WTC11 (cell line): ENCODE results near the gene ARHGAP21. TPM values are rescaled to one million over a fixed set of nuclear protein-coding genes. Genes with fewer than 3 reads are reported as not detected.
A peak's percentile ranks its signal among the peaks of the same experiment; 100 is the strongest.

Experiments used
- ATAC-seq: fragments of 200-7000 bp; cut with Tn5 transposase; 2 replicates; pipeline ENCODE4 v1.10.0; 2021; ENCODE audit warnings: mild to moderate bottlenecking, moderate library complexity
- CTCF ChIA-PET: fragments of 300-600 bp; sonication (Branson Sonifier 250); formaldehyde crosslinking; loops from one replicate; lab custom pipeline; 2021; ENCODE audit warnings: antibody characterized with exemption; lab: Charles Lee
- POLR2A ChIA-PET: fragments of 350-600 bp; sonication (Branson Sonifier 250); formaldehyde crosslinking; loops from one replicate; lab custom pipeline; 2021; ENCODE audit warnings: antibody characterized with exemption; lab: Charles Lee
- DNase-seq: peaks from one replicate; pipeline ENCODE4 v3.0.0; 2021; ENCODE audit warnings: low spot score
- H3K27ac Mint-ChIP-seq: 2 replicates; pipeline ENCODE4 v1.8.0; 2021; ENCODE audit warnings: mixed read lengths
- H3K27me3 Mint-ChIP-seq: 2 replicates; pipeline ENCODE4 v1.8.0; 2021; ENCODE audit warnings: low read depth, mild to moderate bottlenecking, moderate library complexity, mixed read lengths
- H3K36me3 Mint-ChIP-seq: 2 replicates; pipeline ENCODE4 v1.8.0; 2021; ENCODE audit warnings: mixed read lengths
- H3K4me1 Mint-ChIP-seq: 2 replicates; pipeline ENCODE4 v1.8.0; 2022; ENCODE audit warnings: mixed read lengths
- H3K4me3 Mint-ChIP-seq: 2 replicates; pipeline ENCODE4 v1.8.0; 2021; ENCODE audit warnings: mild to moderate bottlenecking, moderate library complexity, mixed read lengths
- H3K9me3 Mint-ChIP-seq: 2 replicates; pipeline ENCODE4 v1.8.0; 2021; ENCODE audit warnings: mixed read lengths
- ATF1 ChIP-seq: sonication (generic); formaldehyde crosslinking; IDR thresholded peaks from 2 replicates; pipeline ENCODE4 v1.8.1; 2023; ENCODE audit warnings: mild to moderate bottlenecking, moderate library complexity, missing genetic modification reagents
- CBFB ChIP-seq: sonication (generic); formaldehyde crosslinking; IDR thresholded peaks from 2 replicates; pipeline ENCODE4 v1.8.1; 2022; ENCODE audit warnings: mild to moderate bottlenecking, low read depth, missing genetic modification reagents
- CREM ChIP-seq: sonication (generic); formaldehyde crosslinking; IDR thresholded peaks from 2 replicates; pipeline ENCODE4 v1.8.1; 2022; ENCODE audit warnings: mild to moderate bottlenecking, missing genetic modification reagents, moderate library complexity
- ELF4 ChIP-seq: sonication (generic); formaldehyde crosslinking; IDR thresholded peaks from 2 replicates; pipeline ENCODE4 v1.8.1; 2022; ENCODE audit warnings: low read depth, mild to moderate bottlenecking, moderate library complexity, missing genetic modification reagents
- FOXP1 ChIP-seq: sonication (generic); formaldehyde crosslinking; IDR thresholded peaks from 2 replicates; pipeline ENCODE4 v1.8.0; 2022; ENCODE audit warnings: missing genetic modification reagents, mild to moderate bottlenecking, moderate library complexity, borderline replicate concordance
- JAZF1 ChIP-seq: fragments of 250-450 bp; sonication (Bioruptor Pico); IDR thresholded peaks from 2 replicates; pipeline ENCODE4 v1.9.0; 2021; ENCODE audit warnings: moderate library complexity, mild to moderate bottlenecking, inconsistent platforms
- NFYB ChIP-seq: sonication (generic); formaldehyde crosslinking; conservative IDR thresholded peaks from 2 replicates; pipeline ENCODE4 v1.8.0; 2022; ENCODE audit warnings: low read depth, missing genetic modification reagents
- SMAD4 ChIP-seq: sonication (generic); formaldehyde crosslinking; IDR thresholded peaks from 2 replicates; pipeline ENCODE4 v1.8.0; 2022; ENCODE audit warnings: mild to moderate bottlenecking, missing genetic modification reagents
- SOX15 ChIP-seq: fragments of 250-450 bp; sonication (Bioruptor Pico); IDR thresholded peaks from 2 replicates; pipeline ENCODE4 v1.9.0; 2021; ENCODE audit warnings: mild to moderate bottlenecking
- SP1 ChIP-seq: sonication (generic); formaldehyde crosslinking; conservative IDR thresholded peaks from 2 replicates; pipeline ENCODE4 v1.8.1; 2022; ENCODE audit warnings: missing genetic modification reagents
- ZNF232 ChIP-seq: sonication (generic); formaldehyde crosslinking; IDR thresholded peaks from 2 replicates; pipeline ENCODE4 v1.8.0; 2022; ENCODE audit warnings: mild to moderate bottlenecking, missing genetic modification reagents
- ZNF263 ChIP-seq: sonication (generic); formaldehyde crosslinking; IDR thresholded peaks from 2 replicates; pipeline ENCODE4 v1.8.1; 2022; ENCODE audit warnings: low read depth, mild to moderate bottlenecking, moderate library complexity, missing genetic modification reagents
- ZNF416 ChIP-seq: fragments of 250-450 bp; sonication (Bioruptor Pico); IDR thresholded peaks from 2 replicates; pipeline ENCODE4 v1.9.0; 2021; ENCODE audit warnings: mild to moderate bottlenecking, inconsistent platforms
- ZNF423 ChIP-seq: fragments of 250-450 bp; sonication (Bioruptor Pico); IDR thresholded peaks from 2 replicates; pipeline ENCODE4 v2.1.2; 2022; ENCODE audit warnings: mild to moderate bottlenecking, moderate library complexity
- total RNA-seq: library from RNA; stranded (reverse); gene quantifications from 3 replicates; pipeline ENCODE4 v1.2.3, GENCODE V29; 2021
- TF ChIP-seq, protein P1 (sequence below): fragments of 250-450 bp; sonication (Bioruptor Pico); IDR thresholded peaks from 2 replicates; pipeline ENCODE4 v1.8.0; 2021; ENCODE audit warnings: mild to moderate bottlenecking
- TF ChIP-seq, protein P2 (sequence below): fragments of 250-450 bp; sonication (Bioruptor Pico); conservative IDR thresholded peaks from 2 replicates; pipeline ENCODE4 v1.9.0; 2021; ENCODE audit warnings: mild to moderate bottlenecking
- TF ChIP-seq, protein P3 (sequence below): sonication (generic); formaldehyde crosslinking; IDR thresholded peaks from 2 replicates; pipeline ENCODE4 v1.8.0; 2023; ENCODE audit warnings: missing genetic modification reagents, mild to moderate bottlenecking, borderline replicate concordance
- TF ChIP-seq, protein P4 (sequence below): sonication (generic); formaldehyde crosslinking; IDR thresholded peaks from 2 replicates; pipeline ENCODE4 v1.8.0; 2022; ENCODE audit warnings: mild to moderate bottlenecking, missing genetic modification reagents
- TF ChIP-seq, protein P5 (sequence below): sonication (generic); formaldehyde crosslinking; conservative IDR thresholded peaks from 2 replicates; pipeline ENCODE4 v1.8.1; 2023; ENCODE audit warnings: mild to moderate bottlenecking, low read depth, missing genetic modification reagents, moderate library complexity
- TF ChIP-seq, protein P6 (sequence below): fragments of 250-450 bp; sonication (Bioruptor Pico); IDR thresholded peaks from 2 replicates; pipeline ENCODE4 v2.1.2; 2022; ENCODE audit warnings: mild to moderate bottlenecking, moderate library complexity

Gene ARHGAP21
- total RNA-seq, 1 experiment from 2014 or later = 33.8 TPM

DNA sequence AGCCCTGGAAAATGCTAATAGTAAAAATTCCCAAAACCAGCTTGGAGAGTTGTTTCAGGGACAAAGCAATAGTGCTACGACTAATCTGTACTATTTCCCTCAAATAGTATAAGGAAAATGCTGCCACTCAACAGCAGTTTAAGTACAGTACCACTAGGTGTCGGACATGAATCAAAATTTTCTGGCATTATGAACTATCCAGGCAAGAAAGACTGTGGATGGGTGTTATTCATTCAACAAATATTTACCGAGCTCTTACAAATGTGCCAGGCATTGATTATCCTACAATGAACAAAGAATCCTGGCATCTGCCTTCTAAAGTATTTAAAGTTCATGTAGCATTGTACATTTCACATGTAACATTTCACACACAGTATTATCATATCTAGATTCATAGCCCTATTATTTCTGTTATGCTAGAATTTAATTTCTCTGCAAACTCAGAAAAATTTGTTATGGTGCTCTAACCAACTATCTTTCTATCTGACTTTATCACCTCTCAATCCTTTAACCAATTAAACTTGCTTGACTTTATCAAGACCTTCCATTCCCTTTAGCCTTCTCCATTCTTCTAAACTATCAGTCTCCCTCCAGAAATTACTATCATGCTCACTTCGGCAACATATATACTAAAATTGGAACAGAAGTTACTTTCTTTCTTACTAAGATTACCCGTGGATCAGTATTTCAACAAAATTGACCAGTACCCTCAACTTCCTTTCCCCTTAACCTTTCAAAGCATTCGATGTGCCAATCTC is 80.6 kb downstream of the ARHGAP21 start:
- H3K9me3 Mint-ChIP-seq = no peaks in the 10 kb centered on the region
- ChIA-PET POLR2A (no interaction called here), CTCF (interaction anchor here (0.6 to 1.2 kb wide), 2 partner anchors 286 to 309 kb away, joined by 3 to 5 read pairs; no protein-coding TSS in a partner anchor)
- H3K4me3 Mint-ChIP-seq = no peak overlapping the region
- H3K27ac Mint-ChIP-seq = no peak overlapping the region
- DNase-seq (no peak), ATAC-seq (peak; percentile 73)
- H3K36me3 Mint-ChIP-seq = no peaks in the 10 kb centered on the region
- H3K4me1 Mint-ChIP-seq = peaks cover 8% of the 10 kb centered on the region
- no peaks in the 10 kb centered on the region for H3K27me3 Mint-ChIP-seq
- TF ChIP-seq, protein P1, sequence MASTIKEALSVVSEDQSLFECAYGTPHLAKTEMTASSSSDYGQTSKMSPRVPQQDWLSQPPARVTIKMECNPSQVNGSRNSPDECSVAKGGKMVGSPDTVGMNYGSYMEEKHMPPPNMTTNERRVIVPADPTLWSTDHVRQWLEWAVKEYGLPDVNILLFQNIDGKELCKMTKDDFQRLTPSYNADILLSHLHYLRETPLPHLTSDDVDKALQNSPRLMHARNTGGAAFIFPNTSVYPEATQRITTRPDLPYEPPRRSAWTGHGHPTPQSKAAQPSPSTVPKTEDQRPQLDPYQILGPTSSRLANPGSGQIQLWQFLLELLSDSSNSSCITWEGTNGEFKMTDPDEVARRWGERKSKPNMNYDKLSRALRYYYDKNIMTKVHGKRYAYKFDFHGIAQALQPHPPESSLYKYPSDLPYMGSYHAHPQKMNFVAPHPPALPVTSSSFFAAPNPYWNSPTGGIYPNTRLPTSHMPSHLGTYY (CRISPR knock-in tag) = no peak
- TF ChIP-seq, protein P2, sequence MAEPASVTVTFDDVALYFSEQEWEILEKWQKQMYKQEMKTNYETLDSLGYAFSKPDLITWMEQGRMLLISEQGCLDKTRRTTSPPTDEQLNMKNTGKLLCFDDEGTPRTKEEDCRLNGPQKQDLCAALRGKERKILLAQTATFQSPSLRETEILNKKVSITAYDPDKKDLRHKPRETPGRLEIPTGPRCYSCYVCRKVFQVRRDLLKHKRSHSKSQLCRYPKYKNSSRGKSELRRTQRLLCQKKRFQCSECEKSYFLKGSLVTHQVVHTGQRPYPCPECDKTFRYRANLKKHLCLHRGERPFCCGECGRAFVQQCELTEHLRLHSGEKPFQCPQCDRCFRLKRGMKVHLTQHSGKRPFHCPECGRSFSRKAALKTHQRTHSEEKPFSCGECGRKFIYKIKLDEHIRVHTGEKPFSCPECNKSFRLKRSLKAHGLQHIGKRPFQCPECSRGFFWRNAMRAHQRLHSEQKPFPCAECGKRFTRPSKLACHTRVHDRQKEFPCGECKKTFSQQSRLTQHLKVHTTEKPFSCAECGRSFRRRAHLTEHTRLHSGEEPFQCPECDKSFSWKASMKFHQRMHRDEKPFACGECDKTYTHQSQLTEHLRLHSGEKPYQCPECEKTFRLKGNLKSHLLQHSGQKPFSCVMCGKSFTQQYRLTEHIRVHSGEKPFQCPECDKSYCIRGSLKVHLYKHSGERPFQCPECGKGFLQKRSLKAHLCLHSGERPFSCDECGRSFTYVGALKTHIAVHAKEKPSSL (CRISPR knock-in tag) = no peak
- no peak for TF ChIP-seq SP1 (CRISPR knock-in tag)
- no peak for TF ChIP-seq ATF1 (CRISPR knock-in tag)
- TF ChIP-seq, protein P3, sequence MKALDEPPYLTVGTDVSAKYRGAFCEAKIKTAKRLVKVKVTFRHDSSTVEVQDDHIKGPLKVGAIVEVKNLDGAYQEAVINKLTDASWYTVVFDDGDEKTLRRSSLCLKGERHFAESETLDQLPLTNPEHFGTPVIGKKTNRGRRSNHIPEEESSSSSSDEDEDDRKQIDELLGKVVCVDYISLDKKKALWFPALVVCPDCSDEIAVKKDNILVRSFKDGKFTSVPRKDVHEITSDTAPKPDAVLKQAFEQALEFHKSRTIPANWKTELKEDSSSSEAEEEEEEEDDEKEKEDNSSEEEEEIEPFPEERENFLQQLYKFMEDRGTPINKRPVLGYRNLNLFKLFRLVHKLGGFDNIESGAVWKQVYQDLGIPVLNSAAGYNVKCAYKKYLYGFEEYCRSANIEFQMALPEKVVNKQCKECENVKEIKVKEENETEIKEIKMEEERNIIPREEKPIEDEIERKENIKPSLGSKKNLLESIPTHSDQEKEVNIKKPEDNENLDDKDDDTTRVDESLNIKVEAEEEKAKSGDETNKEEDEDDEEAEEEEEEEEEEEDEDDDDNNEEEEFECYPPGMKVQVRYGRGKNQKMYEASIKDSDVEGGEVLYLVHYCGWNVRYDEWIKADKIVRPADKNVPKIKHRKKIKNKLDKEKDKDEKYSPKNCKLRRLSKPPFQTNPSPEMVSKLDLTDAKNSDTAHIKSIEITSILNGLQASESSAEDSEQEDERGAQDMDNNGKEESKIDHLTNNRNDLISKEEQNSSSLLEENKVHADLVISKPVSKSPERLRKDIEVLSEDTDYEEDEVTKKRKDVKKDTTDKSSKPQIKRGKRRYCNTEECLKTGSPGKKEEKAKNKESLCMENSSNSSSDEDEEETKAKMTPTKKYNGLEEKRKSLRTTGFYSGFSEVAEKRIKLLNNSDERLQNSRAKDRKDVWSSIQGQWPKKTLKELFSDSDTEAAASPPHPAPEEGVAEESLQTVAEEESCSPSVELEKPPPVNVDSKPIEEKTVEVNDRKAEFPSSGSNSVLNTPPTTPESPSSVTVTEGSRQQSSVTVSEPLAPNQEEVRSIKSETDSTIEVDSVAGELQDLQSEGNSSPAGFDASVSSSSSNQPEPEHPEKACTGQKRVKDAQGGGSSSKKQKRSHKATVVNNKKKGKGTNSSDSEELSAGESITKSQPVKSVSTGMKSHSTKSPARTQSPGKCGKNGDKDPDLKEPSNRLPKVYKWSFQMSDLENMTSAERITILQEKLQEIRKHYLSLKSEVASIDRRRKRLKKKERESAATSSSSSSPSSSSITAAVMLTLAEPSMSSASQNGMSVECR (CRISPR knock-in tag) = no peak
- TF ChIP-seq, all 79 proteins: peak for 0

DNA sequence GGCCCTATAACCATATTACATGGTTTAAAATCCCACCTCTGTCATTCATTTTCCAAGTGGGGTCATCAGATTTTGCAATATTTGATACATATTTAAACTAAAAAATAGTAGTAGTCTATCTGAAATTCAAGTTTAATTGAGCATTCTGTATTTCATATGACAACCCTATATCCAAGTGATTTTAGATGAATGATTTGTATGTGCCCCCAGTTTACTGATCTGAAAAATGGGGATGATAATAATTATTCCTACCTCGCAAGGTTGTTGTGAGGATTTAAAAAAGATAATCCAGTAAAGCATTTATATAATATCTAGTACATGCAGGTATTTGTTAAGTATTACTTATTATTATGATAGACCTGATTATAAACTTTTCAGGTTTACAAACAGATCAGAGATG is 84.6 kb downstream of the ARHGAP21 start:
- CTCF ChIA-PET = no interaction called here
- TF ChIP-seq ZNF423 (CRISPR knock-in tag) (no peak), ZNF232 (no peak), CREM (no peak), ZNF263 (no peak), JAZF1 (CRISPR knock-in tag) (no peak), ZNF416 (no peak), FOXP1 (CRISPR knock-in tag) (no peak), ELF4 (no peak), NFYB (CRISPR knock-in tag) (no peak), CBFB (CRISPR knock-in tag) (no peak), SP1 (CRISPR knock-in tag) (no peak), SOX15 (CRISPR knock-in tag) (no peak), SMAD4 (CRISPR knock-in tag) (no peak)
- TF ChIP-seq, protein P4, sequence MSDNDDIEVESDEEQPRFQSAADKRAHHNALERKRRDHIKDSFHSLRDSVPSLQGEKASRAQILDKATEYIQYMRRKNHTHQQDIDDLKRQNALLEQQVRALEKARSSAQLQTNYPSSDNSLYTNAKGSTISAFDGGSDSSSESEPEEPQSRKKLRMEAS = no peak
- TF ChIP-seq, protein P5, sequence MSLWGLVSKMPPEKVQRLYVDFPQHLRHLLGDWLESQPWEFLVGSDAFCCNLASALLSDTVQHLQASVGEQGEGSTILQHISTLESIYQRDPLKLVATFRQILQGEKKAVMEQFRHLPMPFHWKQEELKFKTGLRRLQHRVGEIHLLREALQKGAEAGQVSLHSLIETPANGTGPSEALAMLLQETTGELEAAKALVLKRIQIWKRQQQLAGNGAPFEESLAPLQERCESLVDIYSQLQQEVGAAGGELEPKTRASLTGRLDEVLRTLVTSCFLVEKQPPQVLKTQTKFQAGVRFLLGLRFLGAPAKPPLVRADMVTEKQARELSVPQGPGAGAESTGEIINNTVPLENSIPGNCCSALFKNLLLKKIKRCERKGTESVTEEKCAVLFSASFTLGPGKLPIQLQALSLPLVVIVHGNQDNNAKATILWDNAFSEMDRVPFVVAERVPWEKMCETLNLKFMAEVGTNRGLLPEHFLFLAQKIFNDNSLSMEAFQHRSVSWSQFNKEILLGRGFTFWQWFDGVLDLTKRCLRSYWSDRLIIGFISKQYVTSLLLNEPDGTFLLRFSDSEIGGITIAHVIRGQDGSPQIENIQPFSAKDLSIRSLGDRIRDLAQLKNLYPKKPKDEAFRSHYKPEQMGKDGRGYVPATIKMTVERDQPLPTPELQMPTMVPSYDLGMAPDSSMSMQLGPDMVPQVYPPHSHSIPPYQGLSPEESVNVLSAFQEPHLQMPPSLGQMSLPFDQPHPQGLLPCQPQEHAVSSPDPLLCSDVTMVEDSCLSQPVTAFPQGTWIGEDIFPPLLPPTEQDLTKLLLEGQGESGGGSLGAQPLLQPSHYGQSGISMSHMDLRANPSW (CRISPR knock-in tag) = no peak
- TF ChIP-seq, protein P6, sequence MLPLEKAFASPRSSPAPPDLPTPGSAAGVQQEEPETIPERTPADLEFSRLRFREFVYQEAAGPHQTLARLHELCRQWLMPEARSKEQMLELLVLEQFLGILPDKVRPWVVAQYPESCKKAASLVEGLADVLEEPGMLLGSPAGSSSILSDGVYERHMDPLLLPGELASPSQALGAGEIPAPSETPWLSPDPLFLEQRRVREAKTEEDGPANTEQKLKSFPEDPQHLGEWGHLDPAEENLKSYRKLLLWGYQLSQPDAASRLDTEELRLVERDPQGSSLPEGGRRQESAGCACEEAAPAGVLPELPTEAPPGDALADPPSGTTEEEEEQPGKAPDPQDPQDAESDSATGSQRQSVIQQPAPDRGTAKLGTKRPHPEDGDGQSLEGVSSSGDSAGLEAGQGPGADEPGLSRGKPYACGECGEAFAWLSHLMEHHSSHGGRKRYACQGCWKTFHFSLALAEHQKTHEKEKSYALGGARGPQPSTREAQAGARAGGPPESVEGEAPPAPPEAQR (CRISPR knock-in tag) = no peak
- H3K27ac Mint-ChIP-seq = no peak overlapping the region

More for the DNA sequence above, 84.6 kb downstream of the ARHGAP21 start:
- Mint-ChIP-seq H3K4me1 (no peaks in the 10 kb centered on the region), H3K27me3 (no peaks in the 10 kb centered on the region), H3K36me3 (no peaks in the 10 kb centered on the region), H3K4me3 (no peak overlapping the region), H3K9me3 (no peaks in the 10 kb centered on the region)
- DNase-seq (no peak), ATAC-seq (no peak)
- POLR2A ChIA-PET = no interaction called here
